CD14-positive monocyte (primary cell): ENCODE results near the gene TBCK. TPM values are rescaled to one million over a fixed set of nuclear protein-coding genes. Genes with fewer than 3 reads are reported as not detected.
A peak's percentile ranks its signal among the peaks of the same experiment; 100 is the strongest.

Experiments
- DNase-seq, 3 donors: peaks; one replicate each; pipeline ENCODE4 v3.0.0-alpha.2; 2011 to 2022
- H2AFZ ChIP-seq: 2 replicates; pipeline ENCODE4 v1.6.0; 2012; ENCODE audit warnings: mild to moderate bottlenecking, low read depth, low read length, inconsistent platforms; ENCODE audit not compliant: insufficient read depth, poor library complexity, severe bottlenecking
- H3K27ac ChIP-seq, 2 donors: 1 replicate in 1 of 2; 2 replicates in 1 of 2; pipeline ENCODE4 v1.5.1; 2012 to 2013; ENCODE audit warnings: low read length in 2 of 2, control low read depth in 1 of 2, inconsistent platforms in 1 of 2, low read depth in 1 of 2, mild to moderate bottlenecking in 1 of 2
- H3K27me3 ChIP-seq, 2 donors: one replicate each; pipeline versions ENCODE4 v1.6.0 to v1.6.1; 2011 to 2013; ENCODE audit warnings: low read length in 2 of 2; ENCODE audit not compliant: control insufficient read depth in 2 of 2, insufficient read depth in 2 of 2
- H3K36me3 ChIP-seq, 2 donors: replicated peaks in 1 of 2; 1 replicate in 1 of 2; 2 replicates in 1 of 2; pipeline versions ENCODE4 v1.5.1 to v1.6.1; 2012 to 2013; ENCODE audit warnings: low read length in 2 of 2, control low read depth in 1 of 2, inconsistent platforms in 1 of 2, mild to moderate bottlenecking in 1 of 2; ENCODE audit not compliant: insufficient read depth in 2 of 2, control insufficient read depth in 1 of 2
- H3K4me1 ChIP-seq, 2 donors: 1 replicate in 1 of 2; 2 replicates in 1 of 2; pipeline versions ENCODE4 v1.5.1 to v1.6.1; 2012 to 2013; ENCODE audit warnings: low read length in 2 of 2, control low read depth in 1 of 2, inconsistent platforms in 1 of 2, mild to moderate bottlenecking in 1 of 2, moderate library complexity in 1 of 2; ENCODE audit not compliant: insufficient read depth in 2 of 2, control insufficient read depth in 1 of 2
- H3K4me2 ChIP-seq: replicated peaks from 2 replicates; pipeline ENCODE3; 2012; ENCODE audit warnings: low read length, moderate library complexity, mild to moderate bottlenecking; ENCODE audit not compliant: poor library complexity, severe bottlenecking; ENCODE audit errors: extremely low read depth
- H3K4me3 ChIP-seq, 3 experiments: fragments of 200-600 bp in 1 of 3; sonication (generic) in 1 of 3; replicated peaks in 1 of 3; 1 replicate in 2 of 3; 2 replicates in 1 of 3; pipeline ENCODE4 v1.5.1; 2011 to 2013; ENCODE audit warnings: low read length in 3 of 3, mild to moderate bottlenecking in 3 of 3, control low read depth in 2 of 3, low read depth in 2 of 3, inconsistent platforms in 1 of 3, moderate library complexity in 1 of 3
- H3K79me2 ChIP-seq: 2 replicates; pipeline ENCODE4 v1.6.0; 2012; ENCODE audit warnings: mild to moderate bottlenecking, control low read depth, inconsistent platforms, low read length, moderate library complexity; ENCODE audit not compliant: insufficient read depth
- H3K9ac ChIP-seq: 2 replicates; pipeline ENCODE4 v1.6.0; 2017; ENCODE audit warnings: low read length, mild to moderate bottlenecking; ENCODE audit not compliant: insufficient read depth, poor library complexity, severe bottlenecking
- H3K9me3 ChIP-seq, 2 donors: replicated peaks in 1 of 2; 1 replicate in 1 of 2; 2 replicates in 1 of 2; pipeline versions ENCODE4 v1.5.1 to v1.6.1; 2012 to 2013; ENCODE audit warnings: low read length in 2 of 2, control low read depth in 1 of 2; ENCODE audit not compliant: control insufficient read depth in 1 of 2, insufficient read depth in 1 of 2
- H4K20me1 ChIP-seq: 2 replicates; pipeline ENCODE4 v1.6.0; 2012; ENCODE audit warnings: mild to moderate bottlenecking, low read length, control low read depth, moderate library complexity; ENCODE audit not compliant: insufficient read depth
- H3K27ac Mint-ChIP-seq, 7 donors: one replicate each; pipeline ENCODE4 v1.8.0; 2020; ENCODE audit warnings: mild to moderate bottlenecking in 7 of 7, mixed read lengths in 7 of 7, moderate library complexity in 6 of 7, inconsistent platforms in 2 of 7
- H3K27me3 Mint-ChIP-seq, 3 donors: one replicate each; pipeline ENCODE4 v1.8.0; 2021 to 2022; ENCODE audit warnings: low read depth in 3 of 3, mild to moderate bottlenecking in 3 of 3, mixed read lengths in 3 of 3, moderate library complexity in 3 of 3, inconsistent platforms in 1 of 3
- H3K36me3 Mint-ChIP-seq, 2 donors: one replicate each; pipeline ENCODE4 v1.8.0; 2020; ENCODE audit warnings: mixed read lengths in 2 of 2, inconsistent platforms in 1 of 2, mild to moderate bottlenecking in 1 of 2
- H3K4me1 Mint-ChIP-seq: one replicate; pipeline ENCODE4 v1.8.0; 2020; ENCODE audit warnings: mild to moderate bottlenecking, mixed read lengths
- H3K4me3 Mint-ChIP-seq, 2 donors: one replicate each; pipeline ENCODE4 v1.8.0; 2020; ENCODE audit warnings: mild to moderate bottlenecking in 2 of 2, mixed read lengths in 2 of 2, moderate library complexity in 1 of 2
- H3K9me3 Mint-ChIP-seq, 7 donors: one replicate each; pipeline ENCODE4 v1.8.0; 2020 to 2022; ENCODE audit warnings: mixed read lengths in 7 of 7, mild to moderate bottlenecking in 6 of 7, moderate library complexity in 6 of 7, inconsistent platforms in 2 of 7
- WGBS: methylation state at CpG from one replicate; pipeline ENCODE4 v1.1.5; 2013; ENCODE audit warnings: missing lambda C conversion rate; ENCODE audit not compliant: insufficient coverage; 5-methylcytosine and 5-hydroxymethylcytosine counted together
- intact Hi-C, 2 donors: fragments of 100-400 bp; cut with micrococcal nuclease; formaldehyde crosslinking; loops; one replicate each; pipeline versions ENCODE4 v1.15.0 to v1.15.1; 2023
- polyA plus RNA-seq, 3 donors: library from polyadenylated mRNA; depleted of rRNA in 1 of 3; unstranded in 2 of 3; stranded (reverse) in 1 of 3; fragments of 300-500 nt in 2 of 3; fragments of >200 nt in 1 of 3; fragmentation: Illumina TruSeq in 2 of 3; gene quantifications; 1 replicate in 2 of 3; 2 replicates in 1 of 3; pipeline ENCODE4 v1.2.3, GENCODE V29; 2012 to 2021
- TF ChIP-seq, protein P1 (sequence below): fragments of 200-600 bp; IDR thresholded peaks from one replicate; pipeline ENCODE4 v1.8.0; 2022; ENCODE audit warnings: antibody characterized with exemption, mild to moderate bottlenecking

Gene TBCK
- polyA plus RNA-seq, 3 donors, result 8.0 to 14.0 (median 12.5) TPM

- intact Hi-C loops, result no loop called here
- Mint-ChIP-seq H3K27ac (peak overlapping the region in 1 of 7 donors; percentile 21), H3K9me3 (peaks cover 0 to 5% (median 0%) of the 10 kb centered on the region in 7 donors)
Observed at GRCh38 chr4:106256190-106256589, 59.8 kb downstream of the TBCK start.

GRCh38 chr4:106255195-106255594, 60.8 kb downstream of the TBCK start:
- WGBS, result 100% methylated on average over 8 of the region's 8 CpGs

More at GRCh38 chr4:106256190-106256589, 59.8 kb downstream of the TBCK start:
- no peak overlapping the region for H3K27ac ChIP-seq
- no peaks in the 10 kb centered on the region for H3K4me1 ChIP-seq
- no peaks in the 10 kb centered on the region for H3K4me1 Mint-ChIP-seq
- no peaks in the 10 kb centered on the region for H4K20me1 ChIP-seq
- H3K36me3 Mint-ChIP-seq, result peaks cover 26 to 28% of the 10 kb centered on the region in 2 donors
- no peaks in the 10 kb centered on the region for H3K9me3 ChIP-seq
- WGBS, result 99% methylated on average over 6 of the region's 10 CpGs
- no peak overlapping the region for H2AFZ ChIP-seq
- H3K27me3 ChIP-seq, result no peaks in the 10 kb centered on the region
- H3K4me3 ChIP-seq, result no peak overlapping the region
- H3K4me2 ChIP-seq, result no peak overlapping the region
- no peak overlapping the region for H3K9ac ChIP-seq
- DNase-seq, result no peak
- TF ChIP-seq, protein P1, sequence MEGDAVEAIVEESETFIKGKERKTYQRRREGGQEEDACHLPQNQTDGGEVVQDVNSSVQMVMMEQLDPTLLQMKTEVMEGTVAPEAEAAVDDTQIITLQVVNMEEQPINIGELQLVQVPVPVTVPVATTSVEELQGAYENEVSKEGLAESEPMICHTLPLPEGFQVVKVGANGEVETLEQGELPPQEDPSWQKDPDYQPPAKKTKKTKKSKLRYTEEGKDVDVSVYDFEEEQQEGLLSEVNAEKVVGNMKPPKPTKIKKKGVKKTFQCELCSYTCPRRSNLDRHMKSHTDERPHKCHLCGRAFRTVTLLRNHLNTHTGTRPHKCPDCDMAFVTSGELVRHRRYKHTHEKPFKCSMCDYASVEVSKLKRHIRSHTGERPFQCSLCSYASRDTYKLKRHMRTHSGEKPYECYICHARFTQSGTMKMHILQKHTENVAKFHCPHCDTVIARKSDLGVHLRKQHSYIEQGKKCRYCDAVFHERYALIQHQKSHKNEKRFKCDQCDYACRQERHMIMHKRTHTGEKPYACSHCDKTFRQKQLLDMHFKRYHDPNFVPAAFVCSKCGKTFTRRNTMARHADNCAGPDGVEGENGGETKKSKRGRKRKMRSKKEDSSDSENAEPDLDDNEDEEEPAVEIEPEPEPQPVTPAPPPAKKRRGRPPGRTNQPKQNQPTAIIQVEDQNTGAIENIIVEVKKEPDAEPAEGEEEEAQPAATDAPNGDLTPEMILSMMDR, result no peak
- no peaks in the 10 kb centered on the region for H3K79me2 ChIP-seq
- no peak overlapping the region for H3K4me3 Mint-ChIP-seq
- H3K27me3 Mint-ChIP-seq, result no peaks in the 10 kb centered on the region
- H3K36me3 ChIP-seq, result peaks cover 18 to 31% of the 10 kb centered on the region in 2 donors

More at GRCh38 chr4:106255195-106255594, 60.8 kb downstream of the TBCK start:
- H2AFZ ChIP-seq, result no peak overlapping the region
- H3K27ac ChIP-seq, result no peak overlapping the region
- H3K27me3 ChIP-seq, result no peaks in the 10 kb centered on the region
- TF ChIP-seq, protein P1, result no peak
- no peaks in the 10 kb centered on the region for H4K20me1 ChIP-seq
- peaks cover 18 to 40% of the 10 kb centered on the region in 2 donors for H3K36me3 ChIP-seq
- H3K4me1 ChIP-seq, result no peaks in the 10 kb centered on the region
- Mint-ChIP-seq H3K36me3 (peaks cover 30 to 31% of the 10 kb centered on the region in 2 donors), H3K27ac (no peak overlapping the region), H3K4me3 (no peak overlapping the region), H3K4me1 (no peaks in the 10 kb centered on the region), H3K9me3 (peaks cover 0 to 5% (median 0%) of the 10 kb centered on the region in 7 donors), H3K27me3 (no peaks in the 10 kb centered on the region)
- H3K79me2 ChIP-seq, result no peaks in the 10 kb centered on the region
- intact Hi-C loops, result no loop called here
- no peak for DNase-seq
- no peaks in the 10 kb centered on the region for H3K9me3 ChIP-seq
- H3K4me3 ChIP-seq, result no peak overlapping the region
- H3K4me2 ChIP-seq, result no peak overlapping the region
- H3K9ac ChIP-seq, result no peak overlapping the region
